HG02798 (cell line): ENCODE measurements around the gene OVOL1.
"Not testable (repeated sequence)": the region's sequence is repeated elsewhere in the genome, so short reads cannot be mapped to it uniquely, and the experiment has no call there.

Experiments
- ATAC-seq: cut with Tn5 transposase; IDR thresholded peaks from one replicate; pipeline ENCODE4 v1.9.1; 2021; ENCODE audit warnings: mild to moderate bottlenecking; ENCODE audit not compliant: unreplicated experiment, poor library complexity

OVOL1 gene

GRCh38 chr11:65811764-65812475, 25.1 kb downstream of the OVOL1 start:
- ATAC-seq = no peak

DNA sequence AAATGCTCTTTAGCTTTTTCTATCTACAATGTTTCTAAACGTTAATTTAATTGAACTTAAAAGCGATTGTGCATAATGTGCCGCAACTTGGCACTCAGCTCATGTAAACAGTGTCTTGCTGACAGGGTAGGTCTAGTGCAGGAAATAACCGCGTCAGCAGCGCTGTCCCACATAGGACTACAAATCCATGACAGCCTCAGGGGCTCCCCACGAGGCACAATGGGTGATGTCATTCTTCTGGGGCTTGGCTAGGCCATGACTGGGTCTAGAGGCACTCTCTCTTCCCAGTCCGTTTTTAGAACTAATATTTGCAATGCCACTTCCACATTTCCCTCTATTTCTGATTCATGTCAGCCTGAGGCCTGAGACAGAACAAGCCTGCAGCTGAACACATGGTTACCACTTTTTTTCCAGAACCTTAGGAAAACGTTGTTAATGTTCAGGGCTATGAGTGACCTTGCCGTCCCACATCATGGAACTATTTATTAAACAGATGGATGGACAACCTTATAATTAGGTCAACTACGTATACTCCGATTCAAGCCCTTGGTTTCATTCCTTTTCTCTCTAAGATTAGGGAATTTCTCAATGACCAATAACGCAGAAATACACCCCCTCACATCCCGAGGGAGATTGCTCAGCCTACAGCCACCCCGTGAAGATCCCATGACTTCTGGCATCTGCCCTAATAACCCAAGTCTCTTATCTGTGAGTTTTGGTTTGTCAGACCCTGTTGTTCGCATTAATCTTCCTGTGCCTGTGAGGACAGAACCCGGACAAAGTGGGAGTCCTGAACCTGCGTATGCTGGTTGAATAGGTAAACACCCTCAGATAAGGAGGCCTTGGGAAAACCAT, 27.5 kb downstream of the OVOL1 start:
- ATAC-seq = no peak

GRCh38 chr11:65814986-65815565, 28.2 kb downstream of the OVOL1 start:
- ATAC-seq = no peak

GRCh38 chr11:65816696-65817095, 29.8 kb downstream of the OVOL1 start:
- no peak for ATAC-seq

DNA sequence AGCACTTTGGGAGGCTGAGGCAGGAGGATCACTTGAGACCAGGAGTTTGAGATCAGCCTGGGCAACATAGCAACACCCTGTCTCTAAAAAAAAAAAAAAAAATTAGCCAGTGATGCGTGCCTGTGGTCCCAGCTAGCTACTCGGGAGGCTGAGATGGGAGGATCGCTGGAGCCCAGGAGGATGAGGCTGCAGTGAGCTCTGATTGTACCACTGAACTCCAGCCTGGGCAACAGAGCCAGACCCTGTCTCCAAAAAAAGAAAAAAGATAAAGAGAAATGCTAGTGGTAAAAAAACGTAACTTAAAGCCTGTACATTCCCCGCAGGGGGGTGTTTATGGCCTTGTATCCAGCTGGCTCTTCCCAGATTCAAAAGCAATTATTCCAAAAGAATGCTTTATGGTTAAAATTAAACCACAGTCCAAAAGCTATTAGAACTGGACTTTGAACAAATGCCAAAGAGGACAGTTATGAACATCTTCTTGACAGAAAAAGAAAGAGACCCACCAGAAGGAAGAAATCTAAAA, 30.5 kb downstream of the OVOL1 start:
- no peak for ATAC-seq

- ATAC-seq = peak; percentile 91
Measured at GRCh38 chr11:65817835-65818680, 31.2 kb downstream of the OVOL1 start.

DNA sequence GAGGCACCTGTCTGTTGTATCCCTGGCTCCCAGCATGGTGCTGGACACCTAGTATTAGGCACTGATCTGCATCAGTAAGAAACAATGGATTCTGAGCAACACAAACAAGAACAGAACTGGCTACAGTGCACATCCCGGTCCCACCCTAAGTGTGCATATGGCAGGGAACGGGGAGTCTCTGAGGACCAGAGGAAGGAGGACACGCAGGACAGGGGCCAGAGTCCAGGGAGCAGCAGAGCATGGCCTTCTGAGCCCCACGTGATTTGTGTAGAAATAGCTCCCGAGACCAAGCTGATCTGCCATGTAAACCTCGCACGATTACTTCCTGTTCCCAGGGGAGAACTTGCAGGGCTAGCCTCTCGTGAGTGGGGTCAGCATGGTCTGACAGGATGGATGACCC, 34.2 kb downstream of the OVOL1 start:
- ATAC-seq = no peak

GRCh38 chr11:65822776-65823528, 36.1 kb downstream of the OVOL1 start:
- ATAC-seq = no peak

DNA sequence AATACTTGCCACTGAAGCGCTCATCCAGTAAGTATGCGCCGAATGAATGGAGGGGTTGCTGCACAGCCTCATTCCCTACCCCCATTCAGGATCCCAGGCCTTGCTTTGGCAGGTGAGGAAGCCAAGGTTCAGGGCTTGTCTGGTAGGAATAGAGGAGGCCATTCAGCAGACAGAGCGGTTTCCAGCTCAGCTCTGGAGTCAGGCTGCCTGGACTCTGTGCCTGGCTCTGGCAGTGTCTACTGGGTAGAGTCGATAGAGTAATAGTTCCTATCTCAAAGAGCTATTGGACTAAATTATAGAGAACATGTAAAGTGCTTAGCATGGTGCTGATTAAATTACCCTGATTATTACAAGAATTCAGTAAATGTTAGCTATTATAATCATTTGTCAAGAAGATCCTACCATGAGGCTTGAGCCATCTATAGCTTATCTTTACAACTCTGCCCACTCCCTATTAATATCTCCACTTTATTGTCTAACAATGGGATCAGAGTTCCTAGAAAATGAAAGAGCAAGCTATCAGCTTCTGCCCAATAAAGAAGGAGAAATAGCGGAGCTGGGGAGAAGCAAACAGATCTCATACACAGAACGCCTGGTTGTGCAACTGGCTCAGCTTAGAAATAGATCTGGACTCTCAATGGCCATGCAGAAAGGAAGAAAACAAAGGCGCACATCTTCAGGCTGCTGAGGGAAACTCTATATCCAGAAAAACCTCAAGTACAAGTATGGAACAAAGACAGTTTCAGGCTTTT, 40.3 kb downstream of the OVOL1 start:
- no peak for ATAC-seq

DNA sequence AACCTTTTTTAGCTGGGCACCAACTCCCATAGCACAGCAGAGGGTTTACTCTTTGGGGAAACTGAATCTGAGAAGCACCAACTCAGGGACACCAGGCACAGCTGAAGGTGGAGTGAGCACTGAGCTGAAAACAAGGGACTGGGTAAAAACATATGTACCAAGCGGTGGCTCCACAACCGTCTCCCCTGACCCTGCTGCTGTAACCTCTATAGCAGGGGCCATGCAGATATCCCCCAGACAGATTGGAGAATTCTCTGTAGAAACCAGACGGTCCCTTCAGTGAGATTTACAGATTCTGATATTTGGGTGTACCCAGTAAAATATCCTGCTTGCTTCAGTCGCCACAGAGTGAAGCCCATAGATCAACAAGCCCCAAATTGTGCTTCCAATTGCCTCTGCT, 42.6 kb downstream of the OVOL1 start:
- ATAC-seq = no peak

DNA sequence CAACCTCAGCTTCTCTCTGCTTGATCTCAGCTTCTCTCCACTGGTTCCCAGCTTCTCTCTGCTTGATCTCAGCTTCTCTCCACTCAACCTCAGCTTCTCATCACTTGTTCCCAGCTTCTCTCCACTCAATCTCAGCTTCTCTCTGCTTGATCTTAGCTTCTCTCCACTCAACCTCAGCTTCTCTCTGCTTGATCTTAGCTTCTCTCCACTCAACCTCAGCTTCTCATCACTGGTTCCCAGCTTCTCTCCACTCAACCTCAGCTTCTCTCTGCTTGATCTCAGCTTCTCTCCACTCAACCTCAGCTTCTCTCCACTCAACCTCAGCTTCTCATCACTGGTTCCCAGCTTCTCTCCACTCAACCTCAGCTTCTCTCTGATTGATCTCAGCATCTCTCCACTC, 45.4 kb downstream of the OVOL1 start:
- ATAC-seq = not testable (repeated sequence)

- peak; percentile 98 for ATAC-seq
Measured at GRCh38 chr11:65833297-65834030, 46.6 kb downstream of the OVOL1 start, which contains the start of gene SNX32. Gene SNX32 (plus strand): TSS chr11:65833963. CDS start chr11:65834066, 103 bp downstream.

GRCh38 chr11:65834202-65834601, 47.3 kb downstream of the OVOL1 start:
- ATAC-seq = no peak

DNA sequence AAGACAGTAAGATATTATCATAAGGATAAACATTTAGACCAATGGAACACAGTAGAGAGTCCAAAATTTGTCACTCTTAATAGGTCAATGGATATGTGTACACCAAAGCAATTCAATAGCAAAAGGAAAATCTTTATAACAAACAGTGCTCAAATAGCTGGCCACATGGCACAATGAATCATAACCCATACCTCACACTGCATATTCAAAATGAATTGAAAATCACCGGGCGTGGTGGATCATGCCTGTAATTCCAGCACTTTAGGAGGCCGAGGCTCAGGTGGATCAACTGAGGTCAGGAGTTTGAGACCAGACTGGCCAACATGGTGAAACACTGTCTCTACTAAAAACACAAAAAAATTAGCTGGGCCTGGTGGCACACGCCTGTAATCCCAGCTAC, 55.3 kb downstream of the OVOL1 start:
- no peak for ATAC-seq

GRCh38 chr11:65843811-65844210, 56.9 kb downstream of the OVOL1 start:
- no peak for ATAC-seq

DNA sequence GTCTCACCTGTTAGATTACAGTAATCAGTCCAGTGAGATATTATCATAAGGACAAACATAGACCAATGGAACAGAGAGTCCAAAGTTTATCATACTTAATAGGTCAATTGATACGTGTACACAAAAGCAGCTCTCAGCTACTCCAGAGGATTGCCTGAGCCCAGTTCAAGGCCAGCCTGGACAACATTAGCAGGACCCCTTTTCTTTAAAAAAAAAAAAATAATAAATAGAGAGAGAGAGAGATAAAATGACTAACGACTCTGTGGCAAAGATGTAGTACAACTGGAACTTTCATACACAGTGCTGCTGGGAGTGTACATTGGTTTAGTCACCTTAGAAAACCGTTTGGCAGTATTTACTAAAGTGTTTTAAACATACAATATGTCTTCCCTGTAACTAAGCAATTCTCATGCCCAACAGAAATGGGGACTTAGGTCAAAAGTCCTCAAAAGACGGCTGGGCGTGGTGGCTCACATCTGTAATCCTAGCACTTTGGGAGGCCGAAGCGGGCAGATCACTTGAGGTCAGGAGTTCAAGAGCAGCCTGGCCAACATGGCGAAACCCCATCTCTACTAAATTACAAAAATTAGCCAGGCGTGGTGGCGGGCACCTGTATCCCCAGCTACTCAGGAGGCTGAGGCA, 57.5 kb downstream of the OVOL1 start:
- no peak for ATAC-seq
